Panc1 (cell line): ENCODE results near the gene ALOX5.

Source experiments
- CTCF ChIP-seq: fragments of 450-650 bp; IDR thresholded peaks from 2 replicates; pipeline ENCODE4 v1.5.1; 2017; ENCODE audit warnings: mild to moderate bottlenecking
- POLR2AphosphoS5 ChIP-seq: IDR thresholded peaks from 2 replicates; pipeline ENCODE4 v1.6.1; 2012; ENCODE audit warnings: mild to moderate bottlenecking, low read depth, low read length, moderate library complexity
- REST ChIP-seq, 2 experiments: IDR thresholded peaks; 2 replicates each; pipeline ENCODE4 v1.6.1; 2011 to 2012; ENCODE audit warnings: low read depth in 2 of 2, control low read depth in 1 of 2, low read length in 1 of 2, mild to moderate bottlenecking in 1 of 2, moderate library complexity in 1 of 2; ENCODE audit not compliant: insufficient read depth in 1 of 2
- SIN3A ChIP-seq: IDR thresholded peaks from 2 replicates; pipeline ENCODE4 v1.6.1; 2012; ENCODE audit warnings: low read depth, mild to moderate bottlenecking, low read length, moderate library complexity, borderline replicate concordance; ENCODE audit not compliant: insufficient read depth
- TCF7L2 ChIP-seq: IDR thresholded peaks from 2 replicates; pipeline ENCODE4 v1.6.1; 2011; ENCODE audit warnings: mild to moderate bottlenecking, low read depth, low read length, inconsistent platforms

GRCh38 chr10:45456233-45456632 is 82.2 kb downstream of the ALOX5 start:
- TF ChIP-seq CTCF (no peak), TCF7L2 (no peak), REST (IDR thresholded peaks at IDR 0.05; ENCODE audit: insufficient read depth in 1 of 2, low read depth in 2 of 2, low read length in 1 of 2) (no peak), POLR2AphosphoS5 (no peak), SIN3A (no peak)
